C4-2B (cell line): ENCODE data around the gene IGSF22.
"Not testable (repeated sequence)": the region's sequence is repeated elsewhere in the genome, so short reads cannot be mapped to it uniquely, and the experiment has no call there.

Experiments used
- H3K27ac ChIP-seq: fragments of 450-650 bp; 2 replicates; pipeline ENCODE4 v1.5.1; 2017
- ZFX ChIP-seq: fragments of 450-650 bp; IDR thresholded peaks from 2 replicates; pipeline ENCODE4 v1.6.1; 2017
- TF ChIP-seq, protein P1 (sequence below): fragments of 450-650 bp; conservative IDR thresholded peaks from 2 replicates; pipeline ENCODE4 v1.5.1; 2017; ENCODE audit warnings: mild to moderate bottlenecking

The IGSF22 gene

DNA sequence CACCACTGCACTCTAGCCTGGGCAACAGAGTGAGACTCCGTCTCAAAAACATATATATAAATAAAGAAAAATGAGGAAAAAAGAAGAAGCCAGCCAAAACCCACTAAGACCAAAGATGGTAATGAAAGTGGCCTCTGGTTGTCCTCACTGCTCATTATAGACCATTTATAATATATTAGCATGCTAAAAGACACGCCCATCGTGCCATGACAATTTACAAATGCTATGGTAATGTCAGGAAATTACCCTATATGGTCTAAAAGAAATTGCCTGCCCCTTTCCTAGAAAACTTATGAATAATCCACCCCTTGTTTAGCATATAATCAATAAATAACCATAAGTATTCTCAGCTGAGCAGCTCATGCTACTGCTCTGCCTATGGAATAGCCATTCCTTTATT, 43.5 kb downstream of the IGSF22 start:
- no peak overlapping the region for H3K27ac ChIP-seq
- TF ChIP-seq ZFX = no peak
- TF ChIP-seq, protein P1, sequence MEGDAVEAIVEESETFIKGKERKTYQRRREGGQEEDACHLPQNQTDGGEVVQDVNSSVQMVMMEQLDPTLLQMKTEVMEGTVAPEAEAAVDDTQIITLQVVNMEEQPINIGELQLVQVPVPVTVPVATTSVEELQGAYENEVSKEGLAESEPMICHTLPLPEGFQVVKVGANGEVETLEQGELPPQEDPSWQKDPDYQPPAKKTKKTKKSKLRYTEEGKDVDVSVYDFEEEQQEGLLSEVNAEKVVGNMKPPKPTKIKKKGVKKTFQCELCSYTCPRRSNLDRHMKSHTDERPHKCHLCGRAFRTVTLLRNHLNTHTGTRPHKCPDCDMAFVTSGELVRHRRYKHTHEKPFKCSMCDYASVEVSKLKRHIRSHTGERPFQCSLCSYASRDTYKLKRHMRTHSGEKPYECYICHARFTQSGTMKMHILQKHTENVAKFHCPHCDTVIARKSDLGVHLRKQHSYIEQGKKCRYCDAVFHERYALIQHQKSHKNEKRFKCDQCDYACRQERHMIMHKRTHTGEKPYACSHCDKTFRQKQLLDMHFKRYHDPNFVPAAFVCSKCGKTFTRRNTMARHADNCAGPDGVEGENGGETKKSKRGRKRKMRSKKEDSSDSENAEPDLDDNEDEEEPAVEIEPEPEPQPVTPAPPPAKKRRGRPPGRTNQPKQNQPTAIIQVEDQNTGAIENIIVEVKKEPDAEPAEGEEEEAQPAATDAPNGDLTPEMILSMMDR = no peak

DNA sequence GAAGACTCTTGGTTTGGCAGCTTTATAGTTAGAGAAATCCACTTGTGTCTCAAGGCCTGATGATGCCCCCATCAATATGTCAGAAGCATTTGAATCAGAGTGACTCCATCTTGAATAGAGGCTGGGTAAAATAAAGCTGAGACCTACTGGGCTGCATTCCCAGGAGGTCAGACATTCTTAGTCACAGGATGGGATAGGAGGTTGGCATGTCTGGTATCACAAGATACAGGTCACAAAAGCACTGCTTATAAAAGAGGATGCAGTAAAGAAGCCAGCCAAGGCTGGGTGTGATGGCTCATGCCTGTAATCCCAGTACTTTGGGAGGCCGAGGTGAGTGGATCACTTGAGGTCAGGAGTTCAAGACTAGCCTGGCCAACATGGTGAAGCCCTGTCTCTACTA, 44.0 kb downstream of the IGSF22 start:
- H3K27ac ChIP-seq = not testable (repeated sequence)

DNA sequence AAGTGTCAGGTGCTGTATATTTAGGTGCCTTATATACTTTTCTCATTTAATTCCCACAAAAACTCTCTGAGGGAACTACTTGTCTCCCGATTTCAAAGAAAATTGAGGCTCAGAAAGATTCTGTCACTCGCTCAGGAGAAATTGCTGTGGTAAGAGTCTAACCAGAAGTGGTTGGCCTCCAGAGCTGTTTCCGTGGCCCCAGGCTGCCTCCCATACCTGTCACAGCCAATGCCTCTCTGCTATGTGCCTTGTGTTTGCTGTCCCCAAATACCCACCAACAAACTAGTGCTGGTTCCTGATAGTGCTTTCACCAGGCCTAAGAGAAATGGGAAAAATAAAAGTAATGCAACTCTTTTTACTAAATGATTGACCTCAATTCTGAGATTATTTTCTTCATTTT, 48.4 kb downstream of the IGSF22 start:
- no peak overlapping the region for H3K27ac ChIP-seq
- TF ChIP-seq ZFX = no peak
- TF ChIP-seq, protein P1 = no peak

DNA sequence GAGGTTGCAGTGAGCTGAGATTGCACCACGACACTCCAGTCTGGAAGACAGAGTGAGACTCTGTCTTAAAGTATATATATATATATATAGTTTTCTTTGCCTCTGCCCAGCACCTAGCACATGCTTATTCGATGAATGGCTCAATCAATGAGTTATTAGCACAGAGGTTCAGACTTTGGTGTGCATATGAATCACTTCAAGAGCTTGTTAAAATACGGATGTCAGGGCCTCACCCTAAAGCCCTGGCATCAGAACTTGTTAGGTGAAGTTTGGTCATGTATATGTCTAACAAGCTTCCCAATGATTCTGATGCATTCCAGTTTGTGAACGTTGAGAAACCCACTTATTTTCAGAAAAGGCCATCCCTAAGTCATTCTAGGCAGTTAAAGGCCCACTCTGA, 49.2 kb downstream of the IGSF22 start:
- no peak overlapping the region for H3K27ac ChIP-seq
- TF ChIP-seq ZFX = no peak
- TF ChIP-seq, protein P1 = no peak

DNA sequence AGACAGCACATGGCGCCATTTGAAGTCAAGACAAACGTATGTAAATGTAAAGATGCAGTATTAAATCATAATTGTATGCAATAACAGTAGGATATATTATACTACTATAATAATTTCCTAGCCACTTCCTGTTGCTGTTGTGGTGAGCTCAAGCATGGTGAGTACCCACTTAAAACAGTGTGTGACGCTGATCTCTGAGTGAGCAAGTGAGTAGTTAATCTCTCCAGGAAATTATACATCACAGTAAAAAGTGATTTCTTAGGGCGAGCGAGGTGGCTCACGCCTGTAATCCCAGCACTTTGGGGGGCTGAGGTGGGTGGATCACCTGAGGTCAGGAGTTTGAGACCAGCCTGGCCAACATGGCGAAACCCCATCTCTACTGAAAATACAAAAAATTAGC, 53.8 kb downstream of the IGSF22 start:
- not testable (repeated sequence) for H3K27ac ChIP-seq

DNA sequence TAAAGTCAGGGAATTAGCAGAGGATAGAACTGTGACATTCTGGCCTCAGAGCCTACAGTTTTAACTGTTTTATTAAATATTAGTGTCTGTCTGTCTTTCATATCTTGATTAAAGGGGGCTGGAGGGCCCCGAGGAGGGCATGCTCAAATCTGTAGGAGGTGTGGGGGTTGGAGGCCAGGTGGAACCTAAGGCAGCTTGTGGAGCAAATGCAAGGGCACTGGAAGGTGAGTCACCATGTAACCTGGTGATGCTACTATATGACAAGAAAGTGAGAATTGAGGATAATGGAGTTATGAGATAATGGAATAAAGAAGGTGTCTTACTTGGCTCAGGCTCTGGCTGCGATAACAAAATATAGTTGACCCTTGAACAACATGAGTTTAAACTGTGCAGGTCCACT, 54.7 kb downstream of the IGSF22 start:
- H3K27ac ChIP-seq = no peak overlapping the region
- no peak for TF ChIP-seq ZFX
- TF ChIP-seq, protein P1 = no peak

DNA sequence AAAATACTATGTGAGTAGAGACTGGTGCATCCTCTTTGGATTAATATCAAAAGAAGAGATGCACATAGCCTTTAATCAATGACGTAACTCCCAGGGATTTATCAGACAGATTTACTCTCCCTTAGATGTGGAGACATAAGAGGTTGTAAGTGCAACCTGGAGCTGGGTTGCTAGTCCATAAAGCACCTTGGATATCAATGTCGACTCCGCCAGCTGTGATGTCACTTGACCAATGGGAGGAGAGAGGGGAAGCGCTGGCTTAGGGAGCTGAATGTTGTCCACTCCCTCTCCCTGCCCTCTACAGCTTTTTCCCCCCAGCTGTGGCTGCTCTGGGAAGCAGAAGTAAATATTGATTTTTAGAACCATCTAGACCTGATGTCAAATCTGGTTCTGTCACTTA, 56.3 kb downstream of the IGSF22 start:
- no peak overlapping the region for H3K27ac ChIP-seq
- no peak for TF ChIP-seq ZFX
- TF ChIP-seq, protein P1 = no peak

DNA sequence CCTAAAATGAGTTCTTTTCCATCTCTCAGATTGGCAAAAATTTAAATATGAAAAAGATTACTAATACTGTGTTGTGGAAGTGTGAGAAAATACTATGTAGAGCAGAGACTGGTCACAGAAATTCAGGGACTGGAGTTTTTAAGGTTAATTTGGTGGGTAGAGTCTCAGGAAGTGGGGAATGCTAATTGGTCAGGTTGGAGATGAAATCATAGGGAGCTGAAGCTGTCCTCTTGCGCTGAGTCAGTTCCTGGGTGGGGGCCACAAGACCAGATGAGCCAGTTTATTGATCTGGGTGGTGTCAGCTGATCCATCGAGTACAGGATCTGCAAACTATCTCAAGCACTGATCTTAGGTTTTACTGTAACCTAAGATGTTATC, 56.8 kb downstream of the IGSF22 start:
- TF ChIP-seq, protein P1 = no peak
- no peak for TF ChIP-seq ZFX

DNA sequence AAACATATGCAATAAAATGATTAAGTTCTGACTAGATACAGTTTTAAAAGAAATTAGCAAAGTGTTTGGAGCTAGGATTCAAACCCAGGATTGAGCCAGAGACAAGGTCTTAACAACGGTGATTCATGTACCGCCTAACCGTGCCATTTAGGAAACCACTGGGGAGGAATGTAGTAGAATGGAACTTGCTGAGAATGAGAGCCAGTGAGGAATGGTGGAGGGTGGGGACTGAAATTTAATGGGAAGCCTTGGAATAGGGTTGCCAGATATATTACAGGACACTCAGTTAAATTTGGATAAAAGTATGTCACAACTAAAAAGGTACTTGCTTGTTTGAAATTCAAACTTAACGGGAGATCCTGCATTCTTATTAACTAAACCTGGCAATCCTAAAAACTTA, 57.9 kb downstream of the IGSF22 start:
- TF ChIP-seq, protein P1 = no peak
- no peak for TF ChIP-seq ZFX
- no peak overlapping the region for H3K27ac ChIP-seq

More for the DNA sequence above, 56.8 kb downstream of the IGSF22 start:
- no peak overlapping the region for H3K27ac ChIP-seq

DNA sequence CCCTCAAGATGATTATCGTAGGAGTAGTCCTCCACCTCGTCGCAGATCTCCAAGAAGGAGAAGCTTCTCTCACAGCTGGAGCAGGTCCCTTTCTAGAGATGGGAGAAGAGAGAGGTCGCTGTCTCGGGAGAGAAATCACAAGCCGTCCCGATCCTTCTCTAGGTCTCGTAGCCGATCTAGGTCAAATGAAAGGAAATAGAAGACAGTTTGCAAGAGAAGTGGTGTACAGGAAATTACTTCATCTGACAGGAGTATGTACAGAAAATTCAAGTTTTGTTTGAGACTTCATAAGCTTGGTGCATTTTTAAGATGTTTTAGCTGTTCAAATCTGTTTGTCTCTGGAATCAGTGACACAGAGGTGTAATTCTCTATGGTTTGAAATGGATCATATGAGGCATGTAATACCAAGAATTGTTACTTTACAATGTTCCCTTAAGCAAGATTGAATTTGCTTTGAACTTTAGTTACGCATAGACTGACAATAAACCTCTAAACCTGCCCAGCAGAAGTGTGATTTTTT, 60.6 kb downstream of the IGSF22 start:
- H3K27ac ChIP-seq = not testable (repeated sequence)
